ENCODE results near the gene NIN. TPM values are rescaled to one million over a fixed set of nuclear protein-coding genes. Genes with fewer than 3 reads are reported as not detected.

NIN gene
- total RNA-seq, 1 donor = 40.2 TPM

- Histone ChIP-seq H3K79me2 (ENCODE audit: insufficient read depth, low read length) (peaks cover 29% of the 10 kb centered on the region), H3K36me3 (ENCODE audit: insufficient read depth, low read length) (peaks cover 17% of the 10 kb centered on the region), H3K4me3 (ENCODE audit: insufficient read depth, low read length) (no peak overlapping the region), H4K20me1 (ENCODE audit: insufficient read depth, low read length) (peaks cover 4% of the 10 kb centered on the region), H2AFZ (ENCODE audit: low read length) (no peak overlapping the region), H3K9me3 (ENCODE audit: low read depth, low read length) (no peaks in the 10 kb centered on the region), H3K27me3 (ENCODE audit: insufficient read depth, low read length) (no peaks in the 10 kb centered on the region), H3K4me1 (ENCODE audit: insufficient read depth, low read length) (peaks cover 21% of the 10 kb centered on the region), H3K4me2 (ENCODE audit: insufficient read depth, low read length) (no peak overlapping the region), H3K27ac (ENCODE audit: low read depth, low read length) (no peak overlapping the region)
- DNase-seq (ENCODE audit: insufficient read length, low spot score, missing footprints) = no peak
- TF ChIP-seq CTCF (IDR thresholded peaks at IDR 0.05; ENCODE audit: extremely low read depth, low read depth, low read length) = no peak
Observed at GRCh38 chr14:50795142-50795541, 35.8 kb downstream of the NIN start.

- no peaks in the 10 kb centered on the region for H3K27me3 ChIP-seq (ENCODE audit: insufficient read depth, low read length)
- peaks cover 17% of the 10 kb centered on the region for H3K4me1 ChIP-seq (ENCODE audit: insufficient read depth, low read length)
- H3K9me3 ChIP-seq (ENCODE audit: low read depth, low read length) = no peaks in the 10 kb centered on the region
- H3K79me2 ChIP-seq (ENCODE audit: insufficient read depth, low read length) = peaks cover 27% of the 10 kb centered on the region
- no peak overlapping the region for H3K4me3 ChIP-seq (ENCODE audit: insufficient read depth, low read length)
- H4K20me1 ChIP-seq (ENCODE audit: insufficient read depth, low read length) = peaks cover 4% of the 10 kb centered on the region
- H3K4me2 ChIP-seq (ENCODE audit: insufficient read depth, low read length) = no peak overlapping the region
- no peak for TF ChIP-seq CTCF (IDR thresholded peaks at IDR 0.05; ENCODE audit: extremely low read depth, low read depth, low read length)
- no peak overlapping the region for H3K27ac ChIP-seq (ENCODE audit: low read depth, low read length)
- DNase-seq (ENCODE audit: insufficient read length, low spot score, missing footprints) = no peak
- peaks cover 23% of the 10 kb centered on the region for H3K36me3 ChIP-seq (ENCODE audit: insufficient read depth, low read length)
- no peak overlapping the region for H2AFZ ChIP-seq (ENCODE audit: low read length)
Observed at GRCh38 chr14:50794068-50794645, 36.8 kb downstream of the NIN start.

GRCh38 chr14:50792634-50793068 is 38.3 kb downstream of the NIN start:
- Histone ChIP-seq H3K27ac (ENCODE audit: low read depth, low read length) (no peak overlapping the region), H3K4me3 (ENCODE audit: insufficient read depth, low read length) (no peak overlapping the region), H3K27me3 (ENCODE audit: insufficient read depth, low read length) (no peaks in the 10 kb centered on the region), H3K4me1 (ENCODE audit: insufficient read depth, low read length) (peaks cover 17% of the 10 kb centered on the region), H3K36me3 (ENCODE audit: insufficient read depth, low read length) (peaks cover 20% of the 10 kb centered on the region), H4K20me1 (ENCODE audit: insufficient read depth, low read length) (peaks cover 2% of the 10 kb centered on the region), H3K9me3 (ENCODE audit: low read depth, low read length) (no peaks in the 10 kb centered on the region), H3K79me2 (ENCODE audit: insufficient read depth, low read length) (peaks cover 20% of the 10 kb centered on the region), H3K4me2 (ENCODE audit: insufficient read depth, low read length) (no peak overlapping the region), H2AFZ (ENCODE audit: low read length) (no peak overlapping the region)
- no peak for DNase-seq (ENCODE audit: insufficient read length, low spot score, missing footprints)
- TF ChIP-seq CTCF (IDR thresholded peaks at IDR 0.05; ENCODE audit: extremely low read depth, low read depth, low read length) = no peak

GRCh38 chr14:50792051-50792477 is 38.9 kb downstream of the NIN start:
- Histone ChIP-seq H3K36me3 (ENCODE audit: insufficient read depth, low read length) (peaks cover 20% of the 10 kb centered on the region), H3K4me2 (ENCODE audit: insufficient read depth, low read length) (no peak overlapping the region), H3K4me3 (ENCODE audit: insufficient read depth, low read length) (no peak overlapping the region), H3K79me2 (ENCODE audit: insufficient read depth, low read length) (peaks cover 20% of the 10 kb centered on the region), H4K20me1 (ENCODE audit: insufficient read depth, low read length) (peaks cover 2% of the 10 kb centered on the region), H2AFZ (ENCODE audit: low read length) (no peak overlapping the region), H3K27ac (ENCODE audit: low read depth, low read length) (no peak overlapping the region), H3K4me1 (ENCODE audit: insufficient read depth, low read length) (peaks cover 17% of the 10 kb centered on the region), H3K9me3 (ENCODE audit: low read depth, low read length) (no peaks in the 10 kb centered on the region), H3K27me3 (ENCODE audit: insufficient read depth, low read length) (no peaks in the 10 kb centered on the region)
- no peak for DNase-seq (ENCODE audit: insufficient read length, low spot score, missing footprints)
- TF ChIP-seq CTCF (IDR thresholded peaks at IDR 0.05; ENCODE audit: extremely low read depth, low read depth, low read length) = no peak
